ENCODE data around the gene TGM2. TPM values are rescaled to one million over a fixed set of nuclear protein-coding genes. Genes with fewer than 3 reads are reported as not detected.

Gene TGM2
- polyA plus RNA-seq, 1 donor (not counting 4 experiments of a cell fraction or from before 2014, with no cell fraction given), result 18.7 TPM

GRCh38 chr20:38138086-38138778 is 26.8 kb downstream of the TGM2 start:
- Histone ChIP-seq H3K9me3 (ENCODE audit: control insufficient read depth, low read depth, low read length) (no peaks in the 10 kb centered on the region), H3K4me1 (ENCODE audit: control insufficient read depth, extremely low read depth, insufficient read depth, low read length) (peaks cover 10% of the 10 kb centered on the region), H3K4me2 (ENCODE audit: control insufficient read depth, extremely low read depth, insufficient read depth, low read depth, low read length) (no peak overlapping the region), H2AFZ (ENCODE audit: control insufficient read depth, low read length) (no peak overlapping the region), H3K79me2 (ENCODE audit: control insufficient read depth, insufficient read depth, low read length) (no peaks in the 10 kb centered on the region), H3K4me3 (ENCODE audit: control insufficient read depth in 2 of 3, extremely low read depth in 1 of 3, insufficient read depth in 2 of 3, low read depth in 1 of 3, low read length in 3 of 3) (no peak overlapping the region), H3K9me1 (ENCODE audit: control insufficient read depth, extremely low read depth, insufficient read depth, low read length) (no peaks in the 10 kb centered on the region), H3K36me3 (ENCODE audit: control insufficient read depth in 2 of 2, extremely low read depth in 1 of 2, insufficient read depth in 2 of 2, low read length in 2 of 2) (peaks cover 0 to 2% of the 10 kb centered on the region in 2 experiments), H3K27me3 (ENCODE audit: control insufficient read depth, extremely low read depth, insufficient read depth, low read length) (no peaks in the 10 kb centered on the region), H3K9ac (ENCODE audit: control insufficient read depth, extremely low read depth, insufficient read depth, low read length) (no peak overlapping the region), H3K27ac (ENCODE audit: control insufficient read depth, insufficient read depth, low read length) (no peak overlapping the region), H4K20me1 (ENCODE audit: control insufficient read depth, extremely low read depth, insufficient read depth, low read length) (no peaks in the 10 kb centered on the region)
- FAIRE-seq (no peak), DNase-seq (ENCODE audit: low read depth, low spot score) (no peak)
- dilution Hi-C loops (cut with MboI; ENCODE audit: extremely low pct_ligation_motif_present, low sequenced_read_pairs), result no loop called here
- TF ChIP-seq CTCF (optimal IDR thresholded peaks at IDR 0.05 in 1 of 3, IDR thresholded peaks at IDR 0.05 in 1 of 3, conservative IDR thresholded peaks at IDR 0.05 in 1 of 3; ENCODE audit: extremely low read depth in 1 of 3, insufficient read depth in 2 of 3, low read length in 3 of 3), result no peak
- TF ChIP-seq EZH2 (IDR thresholded peaks at IDR 0.05; ENCODE audit: low read length), result no peak

- Histone ChIP-seq H3K4me2 (ENCODE audit: control insufficient read depth, extremely low read depth, insufficient read depth, low read depth, low read length) (no peak overlapping the region), H2AFZ (ENCODE audit: control insufficient read depth, low read length) (no peak overlapping the region), H3K4me3 (ENCODE audit: control insufficient read depth in 2 of 3, extremely low read depth in 1 of 3, insufficient read depth in 2 of 3, low read depth in 1 of 3, low read length in 3 of 3) (no peak overlapping the region), H3K27me3 (ENCODE audit: control insufficient read depth, extremely low read depth, insufficient read depth, low read length) (no peaks in the 10 kb centered on the region), H3K4me1 (ENCODE audit: control insufficient read depth, extremely low read depth, insufficient read depth, low read length) (peaks cover 7% of the 10 kb centered on the region), H3K9me3 (ENCODE audit: control insufficient read depth, low read depth, low read length) (no peaks in the 10 kb centered on the region), H3K9me1 (ENCODE audit: control insufficient read depth, extremely low read depth, insufficient read depth, low read length) (no peaks in the 10 kb centered on the region), H3K9ac (ENCODE audit: control insufficient read depth, extremely low read depth, insufficient read depth, low read length) (no peak overlapping the region), H4K20me1 (ENCODE audit: control insufficient read depth, extremely low read depth, insufficient read depth, low read length) (no peaks in the 10 kb centered on the region), H3K36me3 (ENCODE audit: control insufficient read depth in 2 of 2, extremely low read depth in 1 of 2, insufficient read depth in 2 of 2, low read length in 2 of 2) (peaks cover 2% of the 10 kb centered on the region in 2 experiments), H3K79me2 (ENCODE audit: control insufficient read depth, insufficient read depth, low read length) (no peaks in the 10 kb centered on the region), H3K27ac (ENCODE audit: control insufficient read depth, insufficient read depth, low read length) (no peak overlapping the region)
- FAIRE-seq, result no peak
- no peak for TF ChIP-seq EZH2 (IDR thresholded peaks at IDR 0.05; ENCODE audit: low read length)
- no peak for TF ChIP-seq CTCF (optimal IDR thresholded peaks at IDR 0.05 in 1 of 3, IDR thresholded peaks at IDR 0.05 in 1 of 3, conservative IDR thresholded peaks at IDR 0.05 in 1 of 3; ENCODE audit: extremely low read depth in 1 of 3, insufficient read depth in 2 of 3, low read length in 3 of 3)
- no peak for DNase-seq (ENCODE audit: low read depth, low spot score)
- dilution Hi-C loops (cut with MboI; ENCODE audit: extremely low pct_ligation_motif_present, low sequenced_read_pairs), result no loop called here
These were observed 27.5 kb downstream of the TGM2 start for GRCh38 chr20:38137441-38138037.
